ENCODE measurements around the gene LIAS. TPM values are rescaled to one million over a fixed set of nuclear protein-coding genes. Genes with fewer than 3 reads are reported as not detected.
"Not testable (repeated sequence)": the region's sequence is repeated elsewhere in the genome, so short reads cannot be mapped to it uniquely, and the experiment has no call there.

The LIAS gene
- total RNA-seq, 1 experiment from 2014 or later, result 6.8 TPM

DNA sequence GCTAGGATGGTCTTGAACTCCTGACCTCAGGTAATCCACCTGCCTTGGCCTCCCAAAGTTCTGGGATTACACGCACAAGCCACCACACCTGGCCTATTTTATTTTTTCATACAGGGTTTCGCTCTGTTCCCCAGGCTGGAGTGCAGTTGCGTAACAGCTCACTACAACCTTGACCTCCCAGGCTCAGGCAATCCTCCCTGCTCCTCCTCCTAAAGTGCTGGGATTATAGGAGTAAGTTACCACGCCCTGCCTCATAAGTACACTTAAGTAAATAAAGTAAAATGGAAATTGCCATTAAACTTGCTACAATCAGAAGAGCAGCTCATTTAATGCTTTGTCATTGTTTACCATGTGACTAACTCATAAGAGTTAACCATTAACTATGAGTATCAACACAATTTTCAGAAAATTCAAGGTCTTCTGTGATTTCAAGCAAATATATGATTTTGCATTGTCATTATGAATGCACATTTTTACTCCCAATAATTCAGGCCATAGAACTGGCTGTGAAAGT is 56.1 kb downstream of the LIAS start:
- in situ Hi-C loops (cut with HindIII; ENCODE audit: low pct_unique_long_range_greater_than_20kb, low sequenced_read_pairs), result no loop called here
- ChIA-PET POLR2A (no interaction called here), CTCF (no interaction called here)

DNA sequence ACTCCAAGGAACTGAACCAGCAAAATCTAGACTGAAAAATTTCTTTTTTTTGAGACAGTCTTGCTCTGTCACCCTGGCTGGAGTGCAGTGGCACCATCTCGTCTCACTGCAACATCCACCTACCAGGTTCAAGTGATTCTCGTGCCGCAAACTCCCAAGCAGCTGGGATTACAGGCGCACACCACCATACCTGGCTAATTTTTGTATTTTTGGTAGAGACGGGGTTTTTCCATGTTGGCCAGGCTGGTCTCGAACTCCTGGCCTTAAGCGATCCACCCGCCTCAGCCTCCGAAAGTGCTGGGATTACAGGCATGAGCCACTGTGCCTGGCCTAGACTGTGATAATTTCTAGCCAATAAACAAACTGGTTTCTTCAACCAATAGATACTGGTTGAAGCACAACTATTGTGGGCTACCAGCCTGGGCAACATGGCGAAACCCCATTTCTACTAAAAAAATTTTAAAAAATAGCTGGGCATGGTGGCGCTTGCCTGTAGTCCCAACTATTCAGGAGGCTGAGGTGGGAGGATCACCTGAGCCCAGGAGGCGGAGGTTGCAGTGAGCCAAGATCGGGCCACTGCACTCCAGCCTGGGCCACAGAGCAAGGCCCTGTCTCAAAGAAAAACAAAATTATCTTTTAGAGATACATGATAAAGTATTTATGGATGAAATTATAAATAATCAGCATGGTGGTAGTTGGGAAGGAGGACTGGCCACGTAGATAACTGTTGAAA is 57.0 kb downstream of the LIAS start:
- POLR2A ChIA-PET; ATAC-seq; intact Hi-C loops (cut with micrococcal nuclease; ENCODE audit: unreplicated experiment); BruUV-seq (replicated peaks); CTCF ChIA-PET; H3K4me1 ChIP-seq (ENCODE audit: control insufficient read depth, insufficient read depth, low read length); H3K9me3 ChIP-seq (ENCODE audit: control insufficient read depth, insufficient read depth, low read depth, low read length); H3K27me3 ChIP-seq (ENCODE audit: control insufficient read depth, insufficient read depth, low read length); in situ Hi-C loops (cut with HindIII; ENCODE audit: low pct_unique_long_range_greater_than_20kb, low sequenced_read_pairs); H3K27ac ChIP-seq (ENCODE audit: low read length); H3K4me3 ChIP-seq (ENCODE audit: low read depth in 2 of 2, low read length in 2 of 2); DNase-seq (ENCODE audit: low read depth, low spot score): not testable (repeated sequence)
- H3K36me3 ChIP-seq (ENCODE audit: control insufficient read depth, insufficient read depth, low read length), result peaks cover 14% of the 10 kb centered on the region

More for the DNA sequence above, 56.1 kb downstream of the LIAS start:
- peak; percentile 62; the same call in 1 of the 2 replicates for ATAC-seq
- peak; percentile 59 for DNase-seq (ENCODE audit: low read depth, low spot score)
- BruUV-seq (replicated peaks), result no TSS peak
- no peak overlapping the region for H3K4me3 ChIP-seq (ENCODE audit: low read depth in 2 of 2, low read length in 2 of 2)
- TF ChIP-seq, protein P1, sequence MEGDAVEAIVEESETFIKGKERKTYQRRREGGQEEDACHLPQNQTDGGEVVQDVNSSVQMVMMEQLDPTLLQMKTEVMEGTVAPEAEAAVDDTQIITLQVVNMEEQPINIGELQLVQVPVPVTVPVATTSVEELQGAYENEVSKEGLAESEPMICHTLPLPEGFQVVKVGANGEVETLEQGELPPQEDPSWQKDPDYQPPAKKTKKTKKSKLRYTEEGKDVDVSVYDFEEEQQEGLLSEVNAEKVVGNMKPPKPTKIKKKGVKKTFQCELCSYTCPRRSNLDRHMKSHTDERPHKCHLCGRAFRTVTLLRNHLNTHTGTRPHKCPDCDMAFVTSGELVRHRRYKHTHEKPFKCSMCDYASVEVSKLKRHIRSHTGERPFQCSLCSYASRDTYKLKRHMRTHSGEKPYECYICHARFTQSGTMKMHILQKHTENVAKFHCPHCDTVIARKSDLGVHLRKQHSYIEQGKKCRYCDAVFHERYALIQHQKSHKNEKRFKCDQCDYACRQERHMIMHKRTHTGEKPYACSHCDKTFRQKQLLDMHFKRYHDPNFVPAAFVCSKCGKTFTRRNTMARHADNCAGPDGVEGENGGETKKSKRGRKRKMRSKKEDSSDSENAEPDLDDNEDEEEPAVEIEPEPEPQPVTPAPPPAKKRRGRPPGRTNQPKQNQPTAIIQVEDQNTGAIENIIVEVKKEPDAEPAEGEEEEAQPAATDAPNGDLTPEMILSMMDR (IDR thresholded peaks at IDR 0.05), result no peak
- TF ChIP-seq SIN3A (IDR thresholded peaks at IDR 0.05; ENCODE audit: borderline replicate concordance, insufficient read depth, low read depth, low read length), result no peak
- TF ChIP-seq, protein P2, sequence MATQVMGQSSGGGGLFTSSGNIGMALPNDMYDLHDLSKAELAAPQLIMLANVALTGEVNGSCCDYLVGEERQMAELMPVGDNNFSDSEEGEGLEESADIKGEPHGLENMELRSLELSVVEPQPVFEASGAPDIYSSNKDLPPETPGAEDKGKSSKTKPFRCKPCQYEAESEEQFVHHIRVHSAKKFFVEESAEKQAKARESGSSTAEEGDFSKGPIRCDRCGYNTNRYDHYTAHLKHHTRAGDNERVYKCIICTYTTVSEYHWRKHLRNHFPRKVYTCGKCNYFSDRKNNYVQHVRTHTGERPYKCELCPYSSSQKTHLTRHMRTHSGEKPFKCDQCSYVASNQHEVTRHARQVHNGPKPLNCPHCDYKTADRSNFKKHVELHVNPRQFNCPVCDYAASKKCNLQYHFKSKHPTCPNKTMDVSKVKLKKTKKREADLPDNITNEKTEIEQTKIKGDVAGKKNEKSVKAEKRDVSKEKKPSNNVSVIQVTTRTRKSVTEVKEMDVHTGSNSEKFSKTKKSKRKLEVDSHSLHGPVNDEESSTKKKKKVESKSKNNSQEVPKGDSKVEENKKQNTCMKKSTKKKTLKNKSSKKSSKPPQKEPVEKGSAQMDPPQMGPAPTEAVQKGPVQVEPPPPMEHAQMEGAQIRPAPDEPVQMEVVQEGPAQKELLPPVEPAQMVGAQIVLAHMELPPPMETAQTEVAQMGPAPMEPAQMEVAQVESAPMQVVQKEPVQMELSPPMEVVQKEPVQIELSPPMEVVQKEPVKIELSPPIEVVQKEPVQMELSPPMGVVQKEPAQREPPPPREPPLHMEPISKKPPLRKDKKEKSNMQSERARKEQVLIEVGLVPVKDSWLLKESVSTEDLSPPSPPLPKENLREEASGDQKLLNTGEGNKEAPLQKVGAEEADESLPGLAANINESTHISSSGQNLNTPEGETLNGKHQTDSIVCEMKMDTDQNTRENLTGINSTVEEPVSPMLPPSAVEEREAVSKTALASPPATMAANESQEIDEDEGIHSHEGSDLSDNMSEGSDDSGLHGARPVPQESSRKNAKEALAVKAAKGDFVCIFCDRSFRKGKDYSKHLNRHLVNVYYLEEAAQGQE (IDR thresholded peaks at IDR 0.05; ENCODE audit: insufficient read depth in 1 of 2, low read depth in 2 of 2, low read length in 1 of 2), result no peak
- no peak for TF ChIP-seq TCF7L2 (IDR thresholded peaks at IDR 0.05; ENCODE audit: low read depth, low read length)
- no peak for TF ChIP-seq POLR2AphosphoS5 (IDR thresholded peaks at IDR 0.05; ENCODE audit: low read depth, low read length)
- H3K9me3 ChIP-seq (ENCODE audit: control insufficient read depth, insufficient read depth, low read depth, low read length), result no peaks in the 10 kb centered on the region
- intact Hi-C loops (cut with micrococcal nuclease; ENCODE audit: unreplicated experiment), result no loop called here
- peaks cover 18% of the 10 kb centered on the region for H3K36me3 ChIP-seq (ENCODE audit: control insufficient read depth, insufficient read depth, low read length)
- peaks cover 3% of the 10 kb centered on the region; the same call in 1 of the 2 replicates for H3K4me1 ChIP-seq (ENCODE audit: control insufficient read depth, insufficient read depth, low read length)
- H3K27ac ChIP-seq (ENCODE audit: low read length), result 0 out of 2 replicates have a peak overlapping the region, but pooled peaks have one; percentile 51
- H3K27me3 ChIP-seq (ENCODE audit: control insufficient read depth, insufficient read depth, low read length), result no peaks in the 10 kb centered on the region

DNA sequence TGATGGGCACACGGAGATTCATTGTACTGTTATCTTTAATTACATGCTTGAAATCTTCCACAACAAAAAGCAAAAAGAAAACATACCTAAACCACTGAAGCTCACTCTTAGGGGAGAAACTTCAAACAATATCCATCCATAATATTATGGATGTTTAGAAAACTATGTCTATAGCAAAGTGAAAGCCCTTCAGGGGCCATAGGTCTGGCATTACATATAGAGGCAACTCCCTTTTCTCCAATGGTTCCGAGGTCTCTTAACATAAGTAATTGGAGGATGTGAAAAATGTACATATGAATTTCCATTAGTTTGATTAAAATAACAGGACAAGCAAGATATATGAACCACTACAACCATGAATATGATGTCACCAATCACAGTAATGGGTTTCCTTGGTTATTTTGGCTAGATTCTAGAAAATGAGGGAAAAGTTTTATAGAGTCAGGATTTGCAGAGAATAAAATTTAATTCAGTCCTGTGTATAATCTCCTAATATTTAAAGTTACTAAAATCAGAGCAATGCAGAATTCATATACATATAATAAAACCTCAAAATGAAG is 57.6 kb downstream of the LIAS start:
- TF ChIP-seq, protein P2 (IDR thresholded peaks at IDR 0.05; ENCODE audit: insufficient read depth in 1 of 2, low read depth in 2 of 2, low read length in 1 of 2), result no peak
- TF ChIP-seq SIN3A (IDR thresholded peaks at IDR 0.05; ENCODE audit: borderline replicate concordance, insufficient read depth, low read depth, low read length) (no peak), TCF7L2 (IDR thresholded peaks at IDR 0.05; ENCODE audit: low read depth, low read length) (no peak), POLR2AphosphoS5 (IDR thresholded peaks at IDR 0.05; ENCODE audit: low read depth, low read length) (no peak)
- TF ChIP-seq, protein P1 (IDR thresholded peaks at IDR 0.05), result no peak
- in situ Hi-C loops (cut with HindIII; ENCODE audit: low pct_unique_long_range_greater_than_20kb, low sequenced_read_pairs), result no loop called here
- H3K27ac ChIP-seq (ENCODE audit: low read length), result no peak overlapping the region
- ATAC-seq (no peak), DNase-seq (ENCODE audit: low read depth, low spot score) (no peak)
- CTCF ChIA-PET, result no interaction called here
- BruUV-seq (replicated peaks), result TSS peak; percentile 29
- POLR2A ChIA-PET, result no interaction called here
- intact Hi-C loops (cut with micrococcal nuclease; ENCODE audit: unreplicated experiment), result no loop called here
- peaks cover 15% of the 10 kb centered on the region for H3K36me3 ChIP-seq (ENCODE audit: control insufficient read depth, insufficient read depth, low read length)
- no peaks in the 10 kb centered on the region for H3K9me3 ChIP-seq (ENCODE audit: control insufficient read depth, insufficient read depth, low read depth, low read length)
- H3K4me1 ChIP-seq (ENCODE audit: control insufficient read depth, insufficient read depth, low read length), result peaks cover 5% of the 10 kb centered on the region
- no peaks in the 10 kb centered on the region for H3K27me3 ChIP-seq (ENCODE audit: control insufficient read depth, insufficient read depth, low read length)
- no peak overlapping the region for H3K4me3 ChIP-seq (ENCODE audit: low read depth in 2 of 2, low read length in 2 of 2)

Measured in Panc1 (cell line).